DOHH2 (cell line): ENCODE measurements around the gene LRGUK.

ENCODE experiments used
- H3F3A ChIP-seq: fragments of 200-600 bp; sonication (generic), shearing (Covaris generic); 2 replicates; pipeline ENCODE4 v1.6.0; 2016; ENCODE audit warnings: antibody characterized with exemption, mild to moderate bottlenecking; ENCODE audit not compliant: control insufficient read depth, insufficient read depth
- H3K27ac ChIP-seq: fragments of 200-600 bp; sonication (generic); 2 replicates; pipeline ENCODE4 v1.5.1; 2014; ENCODE audit warnings: low read depth, mild to moderate bottlenecking, low read length, moderate library complexity
- H3K27me3 ChIP-seq: fragments of 200-600 bp; sonication (generic); 2 replicates; pipeline ENCODE4 v1.6.1; 2014; ENCODE audit warnings: mild to moderate bottlenecking, low read length, mixed read lengths; ENCODE audit not compliant: control insufficient read depth
- H3K36me3 ChIP-seq: fragments of 200-600 bp; sonication (generic); 2 replicates; pipeline ENCODE4 v1.6.1; 2014; ENCODE audit warnings: mild to moderate bottlenecking, low read length, moderate library complexity, mixed read lengths; ENCODE audit not compliant: control insufficient read depth
- H3K4me1 ChIP-seq: fragments of 200-600 bp; sonication (generic); 2 replicates; pipeline ENCODE4 v1.6.1; 2014; ENCODE audit warnings: mild to moderate bottlenecking, low read length, mixed read lengths; ENCODE audit not compliant: control insufficient read depth
- H3K4me2 ChIP-seq: fragments of 200-600 bp; sonication (generic); 2 replicates; pipeline ENCODE4 v1.6.0; 2014; ENCODE audit warnings: mild to moderate bottlenecking, low read length, moderate library complexity
- H3K4me3 ChIP-seq: fragments of 200-600 bp; sonication (generic); 2 replicates; pipeline ENCODE4 v1.5.1; 2014; ENCODE audit warnings: mild to moderate bottlenecking, low read length, mixed read lengths
- H3K79me2 ChIP-seq: fragments of 200-600 bp; sonication (generic); 2 replicates; pipeline ENCODE4 v1.6.1; 2014; ENCODE audit warnings: mild to moderate bottlenecking, low read length, mixed read lengths; ENCODE audit not compliant: control insufficient read depth
- H3K9me2 ChIP-seq: fragments of 200-600 bp; sonication (generic); replicated peaks from 2 replicates; pipeline ENCODE4 v1.6.1; 2014; ENCODE audit warnings: mild to moderate bottlenecking, low read length, mixed read lengths; ENCODE audit not compliant: control insufficient read depth
- H3K9me3 ChIP-seq: fragments of 200-600 bp; sonication (generic); 2 replicates; pipeline ENCODE4 v1.6.1; 2014; ENCODE audit warnings: antibody characterized with exemption, low read length, mixed read lengths; ENCODE audit not compliant: control insufficient read depth, insufficient read depth
- H4K20me1 ChIP-seq: fragments of 200-600 bp; sonication (generic); 2 replicates; pipeline ENCODE4 v1.6.0; 2014; ENCODE audit warnings: low read depth, mild to moderate bottlenecking, antibody characterized with exemption, low read length, moderate library complexity; ENCODE audit not compliant: control insufficient read depth, insufficient read depth
- EZH2phosphoT487 ChIP-seq: fragments of 200-600 bp; sonication (generic); IDR thresholded peaks from 2 replicates; pipeline ENCODE4 v1.6.1; 2017; ENCODE audit warnings: borderline replicate concordance, mild to moderate bottlenecking, antibody characterized with exemption, low read length, moderate library complexity, mixed read lengths
- TF ChIP-seq, protein P1 (sequence below): fragments of 200-600 bp; sonication (generic); IDR thresholded peaks from one replicate; pipeline ENCODE4 v1.5.1; 2014; ENCODE audit warnings: antibody characterized with exemption, mild to moderate bottlenecking, low read depth, low read length; ENCODE audit not compliant: poor library complexity, severe bottlenecking

The LRGUK gene

DNA sequence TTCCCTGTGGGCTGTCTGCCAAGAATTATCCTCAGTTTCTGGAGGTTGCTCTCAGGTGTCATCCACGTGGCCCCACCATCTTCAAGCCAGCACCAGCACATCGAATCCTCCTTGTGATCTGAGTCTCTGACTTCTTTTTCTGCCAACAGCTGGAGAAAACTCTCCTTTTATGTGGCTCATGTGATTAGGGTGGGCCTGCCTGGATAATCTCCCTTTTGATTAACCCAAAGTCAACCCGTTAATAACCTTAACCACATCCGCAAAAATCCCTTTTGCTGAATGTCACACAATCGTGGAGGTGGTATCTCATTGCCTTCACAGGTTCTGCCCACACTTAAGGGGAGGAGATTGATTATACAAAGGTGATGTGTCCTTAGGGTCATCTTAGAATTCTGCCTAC, 73.8 kb downstream of the LRGUK start:
- Histone ChIP-seq H3K9me3 (no peaks in the 10 kb centered on the region), H4K20me1 (no peaks in the 10 kb centered on the region), H3K9me2 (no peaks in the 10 kb centered on the region), H3K4me1 (no peaks in the 10 kb centered on the region), H3K79me2 (no peaks in the 10 kb centered on the region), H3K36me3 (no peaks in the 10 kb centered on the region), H3K27ac (no peak overlapping the region), H3K4me3 (no peak overlapping the region), H3K4me2 (no peak overlapping the region), H3K27me3 (no peaks in the 10 kb centered on the region), H3F3A (no peaks in the 10 kb centered on the region)
- TF ChIP-seq, protein P1, sequence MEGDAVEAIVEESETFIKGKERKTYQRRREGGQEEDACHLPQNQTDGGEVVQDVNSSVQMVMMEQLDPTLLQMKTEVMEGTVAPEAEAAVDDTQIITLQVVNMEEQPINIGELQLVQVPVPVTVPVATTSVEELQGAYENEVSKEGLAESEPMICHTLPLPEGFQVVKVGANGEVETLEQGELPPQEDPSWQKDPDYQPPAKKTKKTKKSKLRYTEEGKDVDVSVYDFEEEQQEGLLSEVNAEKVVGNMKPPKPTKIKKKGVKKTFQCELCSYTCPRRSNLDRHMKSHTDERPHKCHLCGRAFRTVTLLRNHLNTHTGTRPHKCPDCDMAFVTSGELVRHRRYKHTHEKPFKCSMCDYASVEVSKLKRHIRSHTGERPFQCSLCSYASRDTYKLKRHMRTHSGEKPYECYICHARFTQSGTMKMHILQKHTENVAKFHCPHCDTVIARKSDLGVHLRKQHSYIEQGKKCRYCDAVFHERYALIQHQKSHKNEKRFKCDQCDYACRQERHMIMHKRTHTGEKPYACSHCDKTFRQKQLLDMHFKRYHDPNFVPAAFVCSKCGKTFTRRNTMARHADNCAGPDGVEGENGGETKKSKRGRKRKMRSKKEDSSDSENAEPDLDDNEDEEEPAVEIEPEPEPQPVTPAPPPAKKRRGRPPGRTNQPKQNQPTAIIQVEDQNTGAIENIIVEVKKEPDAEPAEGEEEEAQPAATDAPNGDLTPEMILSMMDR = no peak
- TF ChIP-seq EZH2phosphoT487 = no peak

DNA sequence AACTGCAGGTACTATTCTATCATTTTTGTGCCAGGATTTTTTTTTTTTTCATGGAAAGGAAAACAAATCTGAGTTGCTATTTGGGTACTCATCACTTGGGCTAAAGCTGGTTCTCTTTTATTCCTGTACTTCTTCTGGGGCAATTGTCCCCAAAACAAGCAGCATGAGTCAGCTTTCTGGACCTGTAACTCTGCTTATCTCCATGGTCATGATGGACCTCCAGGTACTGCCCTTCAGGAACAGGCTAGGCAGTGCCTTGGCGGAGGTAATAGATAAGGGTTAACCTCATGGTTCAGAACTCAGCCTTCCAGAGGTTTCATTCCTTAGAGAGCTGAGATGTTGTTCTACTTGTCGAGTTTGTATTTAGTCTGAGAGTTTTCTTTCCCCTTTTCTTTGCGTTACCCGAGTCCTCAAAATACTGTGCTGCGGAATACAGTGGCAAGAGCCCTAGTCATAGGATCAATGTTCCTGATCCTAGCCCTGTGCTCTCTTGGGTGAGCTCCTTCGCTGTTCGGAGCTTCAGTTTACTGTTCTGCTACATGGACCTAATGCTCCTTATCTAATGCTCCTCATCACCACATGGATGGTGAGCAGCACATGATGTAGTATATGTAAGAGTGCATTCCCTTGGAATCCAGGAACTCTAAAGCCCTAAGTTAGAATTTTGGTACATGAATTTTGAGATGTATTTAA, 74.6 kb downstream of the LRGUK start:
- TF ChIP-seq EZH2phosphoT487 = no peak
- TF ChIP-seq, protein P1 = no peak
- H4K20me1 ChIP-seq = no peaks in the 10 kb centered on the region
- H3K4me3 ChIP-seq = no peak overlapping the region
- H3K9me2 ChIP-seq = no peaks in the 10 kb centered on the region
- no peaks in the 10 kb centered on the region for H3K4me1 ChIP-seq
- no peaks in the 10 kb centered on the region for H3K79me2 ChIP-seq
- H3K27me3 ChIP-seq = no peaks in the 10 kb centered on the region
- no peaks in the 10 kb centered on the region for H3K36me3 ChIP-seq
- no peak overlapping the region for H3K27ac ChIP-seq
- no peaks in the 10 kb centered on the region for H3K9me3 ChIP-seq
- no peaks in the 10 kb centered on the region for H3F3A ChIP-seq
- H3K4me2 ChIP-seq = no peak overlapping the region

DNA sequence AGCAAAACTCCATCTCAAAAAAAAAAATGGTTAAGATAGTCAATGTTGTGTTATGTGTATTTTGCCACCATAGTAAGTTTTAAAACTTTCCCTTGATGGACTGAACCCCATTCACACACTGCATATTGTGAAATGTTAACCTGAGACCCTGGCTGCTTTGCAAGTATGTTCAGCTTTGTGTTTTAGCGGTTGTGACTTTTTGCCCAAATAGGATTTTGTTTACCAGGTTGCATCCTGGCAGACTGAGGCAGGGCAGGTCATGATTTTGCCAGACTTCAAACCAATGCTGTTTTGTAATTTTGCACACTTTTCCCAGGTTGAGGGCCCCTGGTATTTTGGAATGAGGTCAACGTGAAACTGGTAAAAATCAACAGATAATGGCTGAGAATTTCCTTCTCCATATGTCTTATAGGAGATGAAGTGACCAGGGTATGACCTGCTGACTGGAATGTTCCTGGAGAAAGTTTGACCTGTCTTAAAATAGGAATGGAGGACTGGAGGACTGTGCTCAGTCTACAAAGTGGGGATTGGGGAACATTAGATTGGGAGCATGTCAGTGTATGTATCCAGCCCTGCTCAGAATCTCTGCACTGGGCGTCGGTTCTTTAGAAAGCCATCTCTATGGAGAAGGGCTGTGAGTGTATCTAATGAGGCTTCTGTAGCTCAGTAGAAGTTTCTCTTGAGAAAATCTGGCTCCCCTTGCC, 76.2 kb downstream of the LRGUK start:
- no peak for TF ChIP-seq EZH2phosphoT487
- TF ChIP-seq, protein P1 = no peak
- Histone ChIP-seq H3K27me3 (no peaks in the 10 kb centered on the region), H3K79me2 (no peaks in the 10 kb centered on the region)

More for the DNA sequence above, 76.2 kb downstream of the LRGUK start:
- Histone ChIP-seq H4K20me1 (no peaks in the 10 kb centered on the region), H3K4me1 (no peaks in the 10 kb centered on the region), H3K4me2 (no peak overlapping the region), H3K36me3 (no peaks in the 10 kb centered on the region), H3K4me3 (no peak overlapping the region), H3K9me2 (no peaks in the 10 kb centered on the region), H3K9me3 (no peaks in the 10 kb centered on the region), H3F3A (no peaks in the 10 kb centered on the region), H3K27ac (no peak overlapping the region)
